Measurements from ENCODE around the gene HMG20A. TPM values are rescaled to one million over a fixed set of nuclear protein-coding genes. Genes with fewer than 3 reads are reported as not detected.

The HMG20A gene
- total and polyA plus RNA-seq, 5 donors from 2014 or later, result 24.4 to 32.3 (median 25.6) TPM

GRCh38 chr15:77416148-77416455 is 4.6 kb upstream of the HMG20A start:
- Histone ChIP-seq H3K4me1 (ENCODE audit: control insufficient read depth, insufficient read depth, low read length, poor library complexity, severe bottlenecking) (peaks cover 10% of the 10 kb centered on the region), H3K27me3 (ENCODE audit: control insufficient read depth, insufficient read depth, low read length) (no peaks in the 10 kb centered on the region), H3K9me3 (ENCODE audit: control insufficient read depth in 2 of 2, low read length in 2 of 2) (no peaks in the 10 kb centered on the region), H3K27ac (ENCODE audit: insufficient read depth, low read length, poor library complexity, severe bottlenecking) (no peak overlapping the region), H3K36me3 (ENCODE audit: control insufficient read depth, insufficient read depth, low read length) (no peaks in the 10 kb centered on the region), H3K4me3 (ENCODE audit: low read depth, low read length) (no peak overlapping the region)
- Mint-ChIP-seq H3K4me1 (peaks cover 4 to 18% (median 15%) of the 10 kb centered on the region in 4 donors), H3K9me3 (peaks cover 0 to 1% (median 0%) of the 10 kb centered on the region in 7 donors), H3K36me3 (no peaks in the 10 kb centered on the region), H3K4me3 (no peak overlapping the region), H3K27ac (no peak overlapping the region), H3K27me3 (peaks cover 27% of the 10 kb centered on the region)
- ATAC-seq (ENCODE audit: low read depth in 2 of 2), result no peak
- no peak for DNase-seq

GRCh38 chr15:77416954-77417353 is 3.7 kb upstream of the HMG20A start:
- no peaks in the 10 kb centered on the region for H3K36me3 Mint-ChIP-seq
- peaks cover 0 to 1% (median 0%) of the 10 kb centered on the region in 7 donors for H3K9me3 Mint-ChIP-seq
- ATAC-seq (ENCODE audit: low read depth in 2 of 2) (no peak), DNase-seq (no peak)
- Histone ChIP-seq H3K27me3 (ENCODE audit: control insufficient read depth, insufficient read depth, low read length) (no peaks in the 10 kb centered on the region), H3K4me1 (ENCODE audit: control insufficient read depth, insufficient read depth, low read length, poor library complexity, severe bottlenecking) (peaks cover 18% of the 10 kb centered on the region), H3K27ac (ENCODE audit: insufficient read depth, low read length, poor library complexity, severe bottlenecking) (no peak overlapping the region), H3K36me3 (ENCODE audit: control insufficient read depth, insufficient read depth, low read length) (no peaks in the 10 kb centered on the region), H3K4me3 (ENCODE audit: low read depth, low read length) (no peak overlapping the region), H3K9me3 (ENCODE audit: control insufficient read depth in 2 of 2, low read length in 2 of 2) (no peaks in the 10 kb centered on the region)
- H3K4me1 Mint-ChIP-seq, result peaks cover 11 to 27% (median 22%) of the 10 kb centered on the region in 4 donors
- H3K27ac Mint-ChIP-seq, result no peak overlapping the region
- H3K4me3 Mint-ChIP-seq, result peak overlapping the region in 1 of 4 donors; percentile 95
- peaks cover 30% of the 10 kb centered on the region for H3K27me3 Mint-ChIP-seq

GRCh38 chr15:77417602-77418001 is 3.1 kb upstream of the HMG20A start:
- DNase-seq, result no peak

GRCh38 chr15:77418391-77418965 is 2.2 kb upstream of the HMG20A start:
- H3K27me3 Mint-ChIP-seq, result peaks cover 30% of the 10 kb centered on the region
- Histone ChIP-seq H3K9me3 (ENCODE audit: control insufficient read depth in 2 of 2, low read length in 2 of 2) (no peaks in the 10 kb centered on the region), H3K36me3 (ENCODE audit: control insufficient read depth, insufficient read depth, low read length) (no peaks in the 10 kb centered on the region), H3K27me3 (ENCODE audit: control insufficient read depth, insufficient read depth, low read length) (no peaks in the 10 kb centered on the region), H3K27ac (ENCODE audit: insufficient read depth, low read length, poor library complexity, severe bottlenecking) (no peak overlapping the region), H3K4me1 (ENCODE audit: control insufficient read depth, insufficient read depth, low read length, poor library complexity, severe bottlenecking) (peaks cover 30% of the 10 kb centered on the region), H3K4me3 (ENCODE audit: low read depth, low read length) (peak overlapping the region; percentile 65)
- H3K9me3 Mint-ChIP-seq, result peaks cover 0 to 1% (median 0%) of the 10 kb centered on the region in 7 donors
- ATAC-seq (ENCODE audit: low read depth in 2 of 2), result no peak
- peaks cover 11 to 35% (median 26%) of the 10 kb centered on the region in 4 donors for H3K4me1 Mint-ChIP-seq
- peak overlapping the region; percentile 94 to 96 (median 95) for H3K4me3 Mint-ChIP-seq
- no peak for DNase-seq
- peak overlapping the region; percentile 82 to 88 (median 84) for H3K27ac Mint-ChIP-seq
- H3K36me3 Mint-ChIP-seq, result no peaks in the 10 kb centered on the region

More at GRCh38 chr15:77417602-77418001, 3.1 kb upstream of the HMG20A start:
- peaks cover 30% of the 10 kb centered on the region for H3K27me3 Mint-ChIP-seq
- H3K4me3 Mint-ChIP-seq, result peak overlapping the region; percentile 33 to 95 (median 94)
- ATAC-seq (ENCODE audit: low read depth in 2 of 2), result no peak
- peaks cover 0 to 1% (median 0%) of the 10 kb centered on the region in 7 donors for H3K9me3 Mint-ChIP-seq
- Histone ChIP-seq H3K27me3 (ENCODE audit: control insufficient read depth, insufficient read depth, low read length) (no peaks in the 10 kb centered on the region), H3K27ac (ENCODE audit: insufficient read depth, low read length, poor library complexity, severe bottlenecking) (no peak overlapping the region), H3K4me1 (ENCODE audit: control insufficient read depth, insufficient read depth, low read length, poor library complexity, severe bottlenecking) (peaks cover 24% of the 10 kb centered on the region), H3K9me3 (ENCODE audit: control insufficient read depth in 2 of 2, low read length in 2 of 2) (no peaks in the 10 kb centered on the region), H3K36me3 (ENCODE audit: control insufficient read depth, insufficient read depth, low read length) (no peaks in the 10 kb centered on the region), H3K4me3 (ENCODE audit: low read depth, low read length) (no peak overlapping the region)
- no peak overlapping the region for H3K27ac Mint-ChIP-seq
- peaks cover 11 to 28% (median 22%) of the 10 kb centered on the region in 4 donors for H3K4me1 Mint-ChIP-seq
- no peaks in the 10 kb centered on the region for H3K36me3 Mint-ChIP-seq

GRCh38 chr15:77418966-77419835 is 1.5 kb upstream of the HMG20A start:
- ATAC-seq (ENCODE audit: low read depth in 2 of 2), result no peak
- Histone ChIP-seq H3K27me3 (ENCODE audit: control insufficient read depth, insufficient read depth, low read length) (no peaks in the 10 kb centered on the region), H3K36me3 (ENCODE audit: control insufficient read depth, insufficient read depth, low read length) (no peaks in the 10 kb centered on the region), H3K4me3 (ENCODE audit: low read depth, low read length) (peak overlapping the region; percentile 65), H3K9me3 (ENCODE audit: control insufficient read depth in 2 of 2, low read length in 2 of 2) (no peaks in the 10 kb centered on the region), H3K27ac (ENCODE audit: insufficient read depth, low read length, poor library complexity, severe bottlenecking) (no peak overlapping the region), H3K4me1 (ENCODE audit: control insufficient read depth, insufficient read depth, low read length, poor library complexity, severe bottlenecking) (peaks cover 30% of the 10 kb centered on the region)
- Mint-ChIP-seq H3K27me3 (peaks cover 30% of the 10 kb centered on the region), H3K27ac (peak overlapping the region; percentile 82 to 88 (median 84)), H3K4me3 (peak overlapping the region; percentile 94 to 97 (median 96)), H3K4me1 (peaks cover 18 to 42% (median 33%) of the 10 kb centered on the region in 4 donors), H3K9me3 (peaks cover 0 to 1% (median 0%) of the 10 kb centered on the region in 7 donors), H3K36me3 (no peaks in the 10 kb centered on the region)
- DNase-seq, result peak in 2 of 3 donors; percentile 6 to 32

GRCh38 chr15:77419836-77420609 is 665 bp upstream of the HMG20A start, which contains the start of gene PEAK1:
PEAK1 (minus strand) TSS chr15:77420104; CDS start chr15:77181926, 238,178 bp downstream.
- peak; percentile 99 to 100 (median 99) for DNase-seq
- H3K36me3 Mint-ChIP-seq, result peaks cover 1% of the 10 kb centered on the region
- H3K4me3 ChIP-seq (ENCODE audit: low read depth, low read length), result peak within 1 kb of the TSS; percentile 100
- H3K27ac Mint-ChIP-seq, result peak within 1 kb of the TSS; percentile 96 to 98 (median 96)
- peaks cover 19 to 50% (median 39%) of the 10 kb centered on the region in 4 donors for H3K4me1 Mint-ChIP-seq
- no peaks in the 10 kb centered on the region for H3K27me3 ChIP-seq (ENCODE audit: control insufficient read depth, insufficient read depth, low read length)
- H3K4me3 Mint-ChIP-seq, result peak within 1 kb of the TSS; percentile 96 to 100 (median 98)
- H3K9me3 Mint-ChIP-seq, result peaks cover 0 to 1% (median 0%) of the 10 kb centered on the region in 7 donors
- no peaks in the 10 kb centered on the region for H3K9me3 ChIP-seq (ENCODE audit: control insufficient read depth in 2 of 2, low read length in 2 of 2)
- ATAC-seq (ENCODE audit: low read depth in 2 of 2), result peak; percentile 99
- peak within 1 kb of the TSS; percentile 88 for H3K27ac ChIP-seq (ENCODE audit: insufficient read depth, low read length, poor library complexity, severe bottlenecking)
- H3K27me3 Mint-ChIP-seq, result peaks cover 30% of the 10 kb centered on the region
- H3K4me1 ChIP-seq (ENCODE audit: control insufficient read depth, insufficient read depth, low read length, poor library complexity, severe bottlenecking), result peaks cover 30% of the 10 kb centered on the region
- H3K36me3 ChIP-seq (ENCODE audit: control insufficient read depth, insufficient read depth, low read length), result no peaks in the 10 kb centered on the region

- H3K27ac Mint-ChIP-seq, result peak overlapping the region; percentile 96 to 98 (median 96)
- peaks cover 4% of the 10 kb centered on the region for H3K36me3 Mint-ChIP-seq
- Histone ChIP-seq H3K4me1 (ENCODE audit: control insufficient read depth, insufficient read depth, low read length, poor library complexity, severe bottlenecking) (peaks cover 30% of the 10 kb centered on the region), H3K4me3 (ENCODE audit: low read depth, low read length) (peak overlapping the region; percentile 100), H3K36me3 (ENCODE audit: control insufficient read depth, insufficient read depth, low read length) (no peaks in the 10 kb centered on the region), H3K9me3 (ENCODE audit: control insufficient read depth in 2 of 2, low read length in 2 of 2) (no peaks in the 10 kb centered on the region), H3K27me3 (ENCODE audit: control insufficient read depth, insufficient read depth, low read length) (no peaks in the 10 kb centered on the region), H3K27ac (ENCODE audit: insufficient read depth, low read length, poor library complexity, severe bottlenecking) (peak overlapping the region; percentile 88)
- H3K9me3 Mint-ChIP-seq, result peaks cover 0 to 1% (median 0%) of the 10 kb centered on the region in 7 donors
- peaks cover 27 to 63% (median 52%) of the 10 kb centered on the region in 4 donors for H3K4me1 Mint-ChIP-seq
- peak in 2 of 3 donors; percentile 23 to 58 for DNase-seq
- H3K4me3 Mint-ChIP-seq, result peak overlapping the region; percentile 94 to 100 (median 98)
- no peak for ATAC-seq (ENCODE audit: low read depth in 2 of 2)
- H3K27me3 Mint-ChIP-seq, result peaks cover 30% of the 10 kb centered on the region
Observed at GRCh38 chr15:77421370-77421700, 647 bp downstream of the HMG20A start.
